ENCODE results near the gene PAX7.

Gene PAX7

GRCh38 chr1:18642278-18643095 lies 11.8 kb downstream of the PAX7 start:
- no peak for TF ChIP-seq CTCF (IDR thresholded peaks at IDR 0.05; ENCODE audit: control insufficient read depth, insufficient read depth, low read depth, low read length, missing control alignments)
- DNase-seq (ENCODE audit: low read depth): no peak
- no peak overlapping the region for H3K4me3 ChIP-seq (ENCODE audit: control insufficient read depth, low read depth, low read length)

- no peak for TF ChIP-seq CTCF (IDR thresholded peaks at IDR 0.05; ENCODE audit: control insufficient read depth, insufficient read depth, low read depth, low read length, missing control alignments)
- H3K4me3 ChIP-seq (ENCODE audit: control insufficient read depth, low read depth, low read length): no peak overlapping the region
- DNase-seq (ENCODE audit: low read depth): no peak
These were observed 12.7 kb downstream of the PAX7 start for GRCh38 chr1:18643154-18644012.

- DNase-seq (ENCODE audit: low read depth): no peak
- H3K4me3 ChIP-seq (ENCODE audit: control insufficient read depth, low read depth, low read length): no peak overlapping the region
- TF ChIP-seq CTCF (IDR thresholded peaks at IDR 0.05; ENCODE audit: control insufficient read depth, insufficient read depth, low read depth, low read length, missing control alignments): no peak
These were observed 13.4 kb downstream of the PAX7 start for GRCh38 chr1:18644013-18644399.

GRCh38 chr1:18644446-18644845 lies 13.8 kb downstream of the PAX7 start:
- no peak for TF ChIP-seq CTCF (IDR thresholded peaks at IDR 0.05; ENCODE audit: control insufficient read depth, insufficient read depth, low read depth, low read length, missing control alignments)
- DNase-seq (ENCODE audit: low read depth): no peak
- H3K4me3 ChIP-seq (ENCODE audit: control insufficient read depth, low read depth, low read length): no peak overlapping the region

GRCh38 chr1:18644973-18645746 lies 14.5 kb downstream of the PAX7 start:
- TF ChIP-seq CTCF (IDR thresholded peaks at IDR 0.05; ENCODE audit: control insufficient read depth, insufficient read depth, low read depth, low read length, missing control alignments): no peak
- no peak for DNase-seq (ENCODE audit: low read depth)
- no peak overlapping the region for H3K4me3 ChIP-seq (ENCODE audit: control insufficient read depth, low read depth, low read length)

GRCh38 chr1:18645747-18646090 lies 15.1 kb downstream of the PAX7 start:
- DNase-seq (ENCODE audit: low read depth): no peak
- no peak overlapping the region for H3K4me3 ChIP-seq (ENCODE audit: control insufficient read depth, low read depth, low read length)
- no peak for TF ChIP-seq CTCF (IDR thresholded peaks at IDR 0.05; ENCODE audit: control insufficient read depth, insufficient read depth, low read depth, low read length, missing control alignments)

Data from AG09309 (cell line).